GM18511 (cell line): Measurements from ENCODE around the gene ABCA4.

Source experiments
- ATAC-seq: cut with Tn5 transposase; IDR thresholded peaks from one replicate; pipeline ENCODE4 v1.9.1; 2021; ENCODE audit warnings: mild to moderate bottlenecking, moderate library complexity; ENCODE audit not compliant: unreplicated experiment

The ABCA4 gene

GRCh38 chr1:94124538-94124937 lies 3.6 kb upstream of the ABCA4 start:
- no peak for ATAC-seq

GRCh38 chr1:94122201-94122970 lies 1.4 kb upstream of the ABCA4 start:
- no peak for ATAC-seq

GRCh38 chr1:94121411-94121821 lies 468 bp upstream of the ABCA4 start:
- ATAC-seq: no peak

- ATAC-seq: no peak
These were observed 412 bp downstream of the ABCA4 start for GRCh38 chr1:94120570-94120901.

GRCh38 chr1:94119796-94120569 lies 965 bp downstream of the ABCA4 start:
- no peak for ATAC-seq

GRCh38 chr1:94119306-94119705 lies 1.6 kb downstream of the ABCA4 start:
- ATAC-seq: no peak

- ATAC-seq: no peak
These were observed 2.5 kb downstream of the ABCA4 start for GRCh38 chr1:94118471-94118870.

GRCh38 chr1:94118013-94118412 lies 2.9 kb downstream of the ABCA4 start:
- no peak for ATAC-seq

- ATAC-seq: no peak
These were observed 3.6 kb downstream of the ABCA4 start for GRCh38 chr1:94117259-94117851.

GRCh38 chr1:94115900-94116436 lies 5.0 kb downstream of the ABCA4 start:
- ATAC-seq: no peak

GRCh38 chr1:94115254-94115899 lies 5.6 kb downstream of the ABCA4 start:
- ATAC-seq: no peak

GRCh38 chr1:94113589-94114226 lies 7.2 kb downstream of the ABCA4 start:
- no peak for ATAC-seq

GRCh38 chr1:94111879-94112278 lies 9.1 kb downstream of the ABCA4 start:
- no peak for ATAC-seq

GRCh38 chr1:94110946-94111740 lies 9.8 kb downstream of the ABCA4 start:
- no peak for ATAC-seq

- no peak for ATAC-seq
These were observed 10.8 kb downstream of the ABCA4 start for GRCh38 chr1:94110021-94110761.

- ATAC-seq: no peak
These were observed 11.5 kb downstream of the ABCA4 start for GRCh38 chr1:94109478-94109877.

GRCh38 chr1:94107141-94107540 lies 13.8 kb downstream of the ABCA4 start:
- no peak for ATAC-seq

- no peak for ATAC-seq
These were observed 14.2 kb downstream of the ABCA4 start for GRCh38 chr1:94106716-94107115.

- ATAC-seq: peak; percentile 72
These were observed 14.9 kb downstream of the ABCA4 start for GRCh38 chr1:94105957-94106529.
